Measurements from ENCODE around the gene HCK.

DNA sequence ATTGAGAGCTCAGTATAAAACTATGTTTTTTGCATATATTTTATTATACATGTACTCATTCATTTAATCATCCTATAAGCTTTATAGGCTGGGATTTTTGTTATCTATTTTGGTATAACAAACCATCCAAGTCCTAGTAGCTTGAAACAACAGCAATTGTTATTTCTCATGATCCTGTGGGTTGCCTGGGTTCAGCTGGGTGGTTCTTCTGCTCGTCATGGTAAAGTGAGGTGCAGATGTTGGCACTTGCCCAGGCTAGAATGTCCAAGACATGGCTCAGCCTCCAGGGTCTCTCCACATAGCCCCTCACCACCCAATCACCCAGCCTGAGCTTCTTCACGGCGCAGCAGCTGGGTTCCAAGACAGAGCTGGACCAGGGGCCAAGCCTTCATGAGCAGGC is 36.7 kb downstream of the HCK start:
- TF ChIP-seq, protein P1, sequence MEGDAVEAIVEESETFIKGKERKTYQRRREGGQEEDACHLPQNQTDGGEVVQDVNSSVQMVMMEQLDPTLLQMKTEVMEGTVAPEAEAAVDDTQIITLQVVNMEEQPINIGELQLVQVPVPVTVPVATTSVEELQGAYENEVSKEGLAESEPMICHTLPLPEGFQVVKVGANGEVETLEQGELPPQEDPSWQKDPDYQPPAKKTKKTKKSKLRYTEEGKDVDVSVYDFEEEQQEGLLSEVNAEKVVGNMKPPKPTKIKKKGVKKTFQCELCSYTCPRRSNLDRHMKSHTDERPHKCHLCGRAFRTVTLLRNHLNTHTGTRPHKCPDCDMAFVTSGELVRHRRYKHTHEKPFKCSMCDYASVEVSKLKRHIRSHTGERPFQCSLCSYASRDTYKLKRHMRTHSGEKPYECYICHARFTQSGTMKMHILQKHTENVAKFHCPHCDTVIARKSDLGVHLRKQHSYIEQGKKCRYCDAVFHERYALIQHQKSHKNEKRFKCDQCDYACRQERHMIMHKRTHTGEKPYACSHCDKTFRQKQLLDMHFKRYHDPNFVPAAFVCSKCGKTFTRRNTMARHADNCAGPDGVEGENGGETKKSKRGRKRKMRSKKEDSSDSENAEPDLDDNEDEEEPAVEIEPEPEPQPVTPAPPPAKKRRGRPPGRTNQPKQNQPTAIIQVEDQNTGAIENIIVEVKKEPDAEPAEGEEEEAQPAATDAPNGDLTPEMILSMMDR (IDR thresholded peaks at IDR 0.05): no peak
- no peak for TF ChIP-seq POLR2A (IDR thresholded peaks at IDR 0.05)

Measured in lower leg skin (tissue), 3 donors.